GM19238 (cell line): Measurements from ENCODE around the gene ARHGAP10.

ENCODE experiments used
- DNase-seq: peaks from one replicate; pipeline ENCODE4 v3.0.0; 2011; ENCODE audit warnings: low spot score; ENCODE audit not compliant: insufficient read length

The ARHGAP10 gene

GRCh38 chr4:147768113-147768512 is 36.2 kb downstream of the ARHGAP10 start:
- DNase-seq = no peak

GRCh38 chr4:147769386-147769785 is 37.5 kb downstream of the ARHGAP10 start:
- no peak for DNase-seq

DNA sequence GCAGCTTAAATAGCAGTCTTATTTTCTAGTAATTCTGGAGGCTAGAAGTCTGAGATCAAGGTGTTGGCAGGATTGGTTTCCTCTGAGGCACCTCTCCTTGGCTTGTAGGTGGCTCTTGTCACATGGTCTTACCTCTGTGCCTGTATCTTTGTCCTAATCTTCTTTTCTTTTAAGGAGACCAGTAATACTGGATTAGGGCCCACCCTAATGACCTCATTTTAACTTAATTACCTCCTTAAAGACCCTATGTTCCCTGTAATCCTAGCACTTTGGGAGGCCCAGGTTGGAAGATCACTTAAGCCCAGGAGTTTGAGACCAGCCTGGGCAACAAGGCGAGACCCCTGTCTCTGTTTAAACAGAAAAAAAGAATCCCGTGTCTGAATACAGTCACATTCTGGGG is 38.9 kb downstream of the ARHGAP10 start:
- no peak for DNase-seq

DNA sequence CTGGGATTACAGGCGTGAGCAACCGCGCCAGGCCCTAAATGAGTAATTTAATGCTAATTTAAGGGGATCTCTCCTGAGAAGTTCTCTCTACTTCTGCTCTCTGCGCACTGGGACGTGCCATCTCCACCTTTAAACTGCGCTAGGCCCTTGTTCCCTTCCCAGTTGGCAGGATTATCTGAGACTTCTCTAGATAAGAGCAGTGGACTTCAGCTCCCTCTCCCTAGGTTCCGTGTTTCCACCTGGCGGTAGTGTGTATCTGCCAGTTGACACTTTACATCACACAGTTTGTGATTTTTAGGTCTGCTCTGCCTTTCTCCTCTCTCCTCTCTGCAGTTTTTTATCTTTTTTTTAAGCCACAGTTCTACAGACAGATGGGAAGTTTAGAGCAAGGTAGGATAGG is 40.2 kb downstream of the ARHGAP10 start:
- DNase-seq = no peak

GRCh38 chr4:147772459-147772969 is 40.6 kb downstream of the ARHGAP10 start:
- DNase-seq = no peak

DNA sequence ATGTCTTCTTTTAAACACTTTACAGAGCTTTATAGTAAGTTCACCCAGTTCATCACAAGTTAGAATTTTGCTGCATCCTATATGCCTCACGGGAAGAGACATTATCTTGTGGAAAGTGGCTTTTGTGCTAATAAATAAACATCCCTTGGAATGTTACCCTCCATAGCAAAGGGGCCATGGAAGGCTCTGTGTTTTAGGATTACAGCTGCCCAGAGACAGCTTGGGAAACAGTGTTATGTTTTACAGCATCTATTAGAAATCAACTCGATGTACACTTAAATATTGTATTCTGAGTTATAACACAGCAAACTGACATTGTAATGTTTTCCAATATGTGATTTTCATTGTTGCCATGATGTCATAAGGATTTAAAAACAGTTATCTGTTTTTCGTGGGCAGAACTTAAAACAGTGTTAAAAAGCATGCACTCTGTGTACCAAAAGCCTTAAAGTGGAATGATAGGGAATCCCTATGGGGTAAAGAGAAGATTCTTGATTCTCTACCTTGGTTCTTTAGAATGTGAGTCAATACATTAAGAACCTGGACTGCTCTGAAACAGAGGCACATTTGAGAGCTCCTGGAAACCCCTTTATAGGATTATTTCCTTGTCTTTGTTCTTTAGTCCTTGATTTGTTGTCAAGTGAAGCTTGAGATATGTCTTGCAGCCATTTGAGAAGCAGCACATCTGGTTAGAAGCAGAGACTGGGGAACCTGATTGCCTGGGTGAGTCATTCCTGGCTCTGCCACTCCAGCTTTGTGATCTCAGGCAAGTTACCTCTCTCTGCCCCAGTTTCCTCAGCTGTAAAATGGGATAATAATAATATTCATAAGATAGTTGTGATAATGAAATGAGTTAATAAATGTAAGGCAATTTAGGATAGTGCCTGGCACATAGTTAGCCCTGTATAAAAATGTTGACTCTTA is 41.6 kb downstream of the ARHGAP10 start:
- no peak for DNase-seq

GRCh38 chr4:147776716-147777115 is 44.8 kb downstream of the ARHGAP10 start:
- DNase-seq = no peak

- no peak for DNase-seq
Measured at GRCh38 chr4:147777456-147778091, 45.7 kb downstream of the ARHGAP10 start.

DNA sequence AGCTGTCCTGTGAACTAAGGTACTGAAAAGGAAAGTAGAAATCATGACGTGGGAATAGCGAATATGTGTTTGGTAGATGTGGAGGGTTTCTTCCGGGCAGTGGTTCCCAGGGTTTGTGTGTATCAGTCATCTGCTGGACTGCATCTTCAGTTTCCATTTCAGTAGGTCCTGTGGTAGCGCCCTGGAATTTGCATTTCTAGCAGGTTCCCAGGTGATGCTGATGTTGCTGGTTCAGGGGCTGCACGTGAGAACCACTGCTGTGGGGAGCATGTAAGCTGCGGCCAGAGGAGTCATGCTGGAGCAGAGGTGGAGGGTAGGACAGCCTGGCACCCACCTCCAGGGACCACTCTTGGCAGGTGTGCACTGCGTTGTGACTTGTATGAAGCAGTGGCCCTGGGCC is 47.1 kb downstream of the ARHGAP10 start:
- no peak for DNase-seq

- no peak for DNase-seq
Measured at GRCh38 chr4:147779451-147779850, 47.6 kb downstream of the ARHGAP10 start.

DNA sequence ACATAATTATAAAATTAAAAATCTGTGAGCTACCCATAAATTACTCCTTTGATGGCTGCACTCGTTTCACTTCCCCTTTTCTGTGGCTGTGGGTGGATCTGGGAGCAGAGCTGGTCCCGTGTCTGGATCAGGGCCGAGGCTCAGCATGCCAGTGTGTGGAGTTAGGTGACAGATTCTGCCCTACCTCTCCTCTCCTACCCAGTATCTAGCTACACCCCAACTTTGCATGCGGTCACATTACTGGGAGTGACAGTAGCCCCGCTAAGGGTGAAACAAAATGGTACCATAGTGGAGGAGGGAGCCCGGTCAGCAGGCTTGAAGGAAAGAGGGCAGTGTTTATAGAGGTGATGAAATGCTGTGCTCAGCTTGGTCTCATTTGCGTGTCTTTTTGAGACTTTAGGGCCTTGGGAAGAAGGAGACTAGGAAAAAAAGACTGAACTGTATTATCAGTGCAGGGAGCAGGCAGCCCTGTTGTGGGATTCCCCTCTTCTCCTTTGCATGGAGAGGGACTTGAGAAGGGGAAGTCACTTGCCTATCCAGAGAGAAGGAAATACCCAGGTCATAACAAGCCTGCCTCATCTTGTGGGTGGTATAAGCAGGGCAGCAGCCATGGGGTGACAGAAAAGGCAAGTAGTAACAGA is 48.4 kb downstream of the ARHGAP10 start:
- DNase-seq = no peak

DNA sequence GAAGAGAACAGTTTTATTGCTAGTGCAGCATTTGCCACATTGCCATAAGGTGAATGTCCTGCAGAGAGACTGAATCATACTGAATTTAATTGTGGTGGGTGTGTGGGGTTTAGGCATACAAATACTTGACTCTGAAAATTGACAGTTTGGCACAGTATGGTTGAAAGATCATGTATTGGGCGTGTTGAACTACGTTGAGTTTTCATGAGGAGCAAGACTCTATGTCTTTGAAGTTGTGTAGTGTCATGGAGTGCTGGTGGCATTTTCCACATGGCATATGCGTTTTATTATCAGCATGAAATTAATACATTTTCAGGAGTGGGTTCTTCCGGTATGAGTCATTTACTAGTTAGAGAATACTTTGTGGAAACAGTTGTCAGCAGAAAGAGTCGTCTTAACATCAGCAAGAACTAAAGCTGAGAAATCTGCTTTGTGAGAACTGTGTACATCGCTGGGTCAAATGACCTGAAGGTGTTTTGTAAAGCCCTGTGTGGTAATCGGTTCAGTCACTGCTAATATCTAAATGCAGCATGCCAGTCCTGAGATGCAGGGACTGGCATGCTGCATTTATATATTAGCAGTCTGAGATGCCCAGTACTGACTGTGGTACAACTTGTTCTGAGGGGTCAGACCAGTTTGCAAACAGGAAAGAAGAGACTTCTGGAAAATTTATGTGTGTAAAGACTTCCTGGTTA is 50.3 kb downstream of the ARHGAP10 start:
- no peak for DNase-seq

DNA sequence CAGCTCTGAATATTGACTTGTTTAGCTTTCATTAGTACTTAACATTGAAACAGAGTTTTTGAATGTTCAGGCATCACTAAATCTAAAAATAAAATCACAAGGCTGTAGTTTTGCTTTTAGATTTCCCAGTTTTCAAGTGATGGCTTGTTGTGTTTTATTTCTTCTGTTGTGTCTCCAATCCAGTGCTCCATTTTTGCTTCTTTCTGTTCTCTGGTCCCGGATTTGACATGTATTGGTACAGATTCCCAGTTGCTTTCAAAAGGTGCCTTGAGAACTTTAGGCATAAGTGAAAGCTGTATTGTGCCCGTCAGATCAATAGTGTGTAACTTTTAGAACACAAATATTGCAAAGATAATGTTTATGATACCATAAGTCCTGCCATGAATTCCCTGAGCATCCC is 53.2 kb downstream of the ARHGAP10 start:
- no peak for DNase-seq

GRCh38 chr4:147786031-147786430 is 54.1 kb downstream of the ARHGAP10 start:
- no peak for DNase-seq

GRCh38 chr4:147786531-147786930 is 54.6 kb downstream of the ARHGAP10 start:
- no peak for DNase-seq

- DNase-seq = no peak
Measured at GRCh38 chr4:147787204-147787603, 55.3 kb downstream of the ARHGAP10 start.

- DNase-seq = no peak
Measured at GRCh38 chr4:147788791-147789190, 56.9 kb downstream of the ARHGAP10 start.

DNA sequence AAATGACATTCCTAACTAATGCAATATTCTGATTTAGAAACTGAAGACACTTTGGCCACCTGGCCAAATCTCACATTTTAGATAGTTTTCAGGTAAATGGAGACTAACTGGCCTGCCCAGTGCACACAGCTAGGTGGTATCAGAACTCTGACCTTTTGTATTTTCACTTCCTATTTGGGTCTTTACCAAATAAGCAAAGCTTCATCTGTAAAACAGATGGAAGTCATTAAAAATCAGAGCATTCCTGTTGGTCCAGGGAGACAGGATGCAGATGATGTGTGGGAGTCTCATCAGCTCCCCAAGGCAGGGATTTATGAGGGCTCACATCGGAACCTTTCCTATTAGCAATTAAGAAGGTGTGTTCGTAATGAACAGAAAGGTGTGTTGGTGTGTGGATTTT is 57.7 kb downstream of the ARHGAP10 start:
- no peak for DNase-seq

GRCh38 chr4:147790412-147790811 is 58.5 kb downstream of the ARHGAP10 start:
- DNase-seq = no peak

- DNase-seq = no peak
Measured at GRCh38 chr4:147791341-147791740, 59.5 kb downstream of the ARHGAP10 start.

DNA sequence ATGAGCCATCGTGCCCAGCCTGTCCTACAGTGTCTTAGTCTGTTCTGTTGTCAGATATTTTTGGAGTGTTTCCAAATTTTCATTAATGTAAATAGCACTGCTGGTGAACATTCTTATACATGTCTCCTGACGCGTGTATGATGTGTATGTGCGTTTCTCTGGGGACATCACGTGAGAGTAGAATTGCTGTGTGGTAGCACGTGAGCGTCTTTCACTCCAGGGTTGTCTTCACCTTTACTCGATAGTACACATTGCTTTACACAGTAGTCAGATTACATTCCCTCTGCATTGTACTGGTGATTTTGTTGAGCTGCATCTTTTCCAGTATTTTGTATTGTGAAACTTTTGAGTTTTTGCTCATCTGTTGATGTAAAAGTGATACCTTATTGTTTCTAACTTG is 60.0 kb downstream of the ARHGAP10 start:
- no peak for DNase-seq
